Loucy (cell line): ENCODE measurements around the gene DIPK1A.
"Not testable (repeated sequence)": the region's sequence is repeated elsewhere in the genome, so short reads cannot be mapped to it uniquely, and the experiment has no call there.

Source experiments
- H2AFZ ChIP-seq: fragments of 200-600 bp; sonication (generic); 2 replicates; pipeline ENCODE4 v1.6.0; 2016; ENCODE audit warnings: antibody characterized with exemption, mild to moderate bottlenecking, low read length, moderate library complexity
- H3F3A ChIP-seq: fragments of 200-600 bp; 2 replicates; pipeline ENCODE4 v1.6.0; 2016; ENCODE audit warnings: antibody characterized with exemption, low read depth, mild to moderate bottlenecking
- H3K27me3 ChIP-seq: fragments of 200-600 bp; sonication (generic); 2 replicates; pipeline ENCODE4 v1.6.1; 2014; ENCODE audit warnings: low read length, mild to moderate bottlenecking; ENCODE audit not compliant: insufficient read depth, poor library complexity, severe bottlenecking
- H3K36me3 ChIP-seq: fragments of 200-600 bp; sonication (generic); 2 replicates; pipeline ENCODE4 v1.6.1; 2016; ENCODE audit warnings: low read length; ENCODE audit not compliant: insufficient read depth
- H3K4me1 ChIP-seq: fragments of 200-600 bp; sonication (generic); 2 replicates; pipeline ENCODE4 v1.5.1; 2014; ENCODE audit warnings: low read length, mild to moderate bottlenecking; ENCODE audit not compliant: insufficient read depth, poor library complexity, severe bottlenecking
- H3K4me2 ChIP-seq: fragments of 200-600 bp; sonication (generic); 2 replicates; pipeline ENCODE4 v1.6.0; 2014; ENCODE audit warnings: antibody characterized with exemption, low read length, low read depth, mild to moderate bottlenecking; ENCODE audit not compliant: poor library complexity, severe bottlenecking
- H3K4me3 ChIP-seq: fragments of 200-600 bp; sonication (generic); 2 replicates; pipeline ENCODE4 v1.5.1; 2014; ENCODE audit warnings: low read length, mild to moderate bottlenecking, mixed read lengths; ENCODE audit not compliant: poor library complexity, severe bottlenecking
- H3K79me2 ChIP-seq: fragments of 200-600 bp; sonication (generic); 2 replicates; pipeline ENCODE4 v1.6.1; 2014; ENCODE audit warnings: low read length; ENCODE audit not compliant: insufficient read depth
- H3K9ac ChIP-seq: fragments of 200-600 bp; sonication (generic); 2 replicates; pipeline ENCODE4 v1.6.0; 2014; ENCODE audit warnings: mild to moderate bottlenecking, low read depth, low read length, moderate library complexity; ENCODE audit not compliant: poor library complexity, severe bottlenecking
- H3K9me2 ChIP-seq: fragments of 200-600 bp; sonication (generic); replicated peaks from 2 replicates; pipeline ENCODE4 v1.6.1; 2016; ENCODE audit warnings: low read depth, low read length, mixed read lengths
- H3K9me3 ChIP-seq: fragments of 200-600 bp; sonication (generic); 2 replicates; pipeline ENCODE4 v1.6.1; 2014; ENCODE audit warnings: mild to moderate bottlenecking, antibody characterized with exemption, low read length, low read depth; ENCODE audit not compliant: insufficient read depth
- H4K20me1 ChIP-seq: fragments of 200-600 bp; sonication (generic); 2 replicates; pipeline ENCODE4 v1.6.0; 2014; ENCODE audit warnings: antibody characterized with exemption, low read length, mild to moderate bottlenecking; ENCODE audit not compliant: insufficient read depth, poor library complexity, severe bottlenecking
- CTCF ChIP-seq: fragments of 200-600 bp; sonication (generic); conservative IDR thresholded peaks from 2 replicates; pipeline ENCODE4 v1.5.1; 2014; ENCODE audit warnings: mild to moderate bottlenecking, antibody characterized with exemption, low read length
- EZH2phosphoT487 ChIP-seq: fragments of 200-600 bp; IDR thresholded peaks from 2 replicates; pipeline ENCODE4 v1.6.1; 2018; ENCODE audit warnings: antibody characterized with exemption, mild to moderate bottlenecking, moderate library complexity, borderline replicate concordance

Gene DIPK1A

GRCh38 chr1:92899780-92900179, 61.5 kb downstream of the DIPK1A start:
- no peaks in the 10 kb centered on the region for H4K20me1 ChIP-seq
- H3K4me1 ChIP-seq: no peaks in the 10 kb centered on the region
- H2AFZ ChIP-seq: no peak overlapping the region
- no peaks in the 10 kb centered on the region for H3K9me3 ChIP-seq
- no peak overlapping the region for H3K4me2 ChIP-seq
- no peaks in the 10 kb centered on the region for H3K9me2 ChIP-seq
- no peaks in the 10 kb centered on the region for H3K79me2 ChIP-seq
- H3K4me3 ChIP-seq: no peak overlapping the region
- TF ChIP-seq CTCF (no peak), EZH2phosphoT487 (no peak)
- H3F3A ChIP-seq: no peaks in the 10 kb centered on the region
- no peaks in the 10 kb centered on the region for H3K36me3 ChIP-seq
- H3K27me3 ChIP-seq: no peaks in the 10 kb centered on the region
- no peak overlapping the region for H3K9ac ChIP-seq

- H2AFZ ChIP-seq, H3F3A ChIP-seq, H3K36me3 ChIP-seq, H3K9me2 ChIP-seq, H4K20me1 ChIP-seq, H3K9ac ChIP-seq, H3K4me2 ChIP-seq, H3K9me3 ChIP-seq, H3K4me1 ChIP-seq, H3K27me3 ChIP-seq, H3K79me2 ChIP-seq, H3K4me3 ChIP-seq: not testable (repeated sequence)
Measured at GRCh38 chr1:92898053-92898452, 63.2 kb downstream of the DIPK1A start.

- Histone ChIP-seq H3K79me2 (no peaks in the 10 kb centered on the region), H3F3A (no peaks in the 10 kb centered on the region), H3K9ac (no peak overlapping the region), H3K36me3 (no peaks in the 10 kb centered on the region), H3K9me2 (no peaks in the 10 kb centered on the region), H3K4me2 (no peak overlapping the region), H3K4me3 (no peak overlapping the region), H3K27me3 (no peaks in the 10 kb centered on the region), H2AFZ (no peak overlapping the region), H3K4me1 (peaks cover 11% of the 10 kb centered on the region), H3K9me3 (no peaks in the 10 kb centered on the region), H4K20me1 (no peaks in the 10 kb centered on the region)
- no peak for TF ChIP-seq EZH2phosphoT487
- TF ChIP-seq CTCF: no peak
Measured at GRCh38 chr1:92887465-92887864, 73.8 kb downstream of the DIPK1A start.

- H3K4me1 ChIP-seq: peaks cover 11% of the 10 kb centered on the region
- no peak for TF ChIP-seq EZH2phosphoT487
- TF ChIP-seq CTCF: no peak
Measured at GRCh38 chr1:92886886-92887419, 74.3 kb downstream of the DIPK1A start.

More at GRCh38 chr1:92886886-92887419, 74.3 kb downstream of the DIPK1A start:
- Histone ChIP-seq H3K9me3 (no peaks in the 10 kb centered on the region), H3K9ac (no peak overlapping the region), H3K4me3 (no peak overlapping the region), H3K9me2 (no peaks in the 10 kb centered on the region), H3K79me2 (no peaks in the 10 kb centered on the region), H3F3A (no peaks in the 10 kb centered on the region), H2AFZ (no peak overlapping the region), H4K20me1 (no peaks in the 10 kb centered on the region), H3K27me3 (no peaks in the 10 kb centered on the region), H3K36me3 (no peaks in the 10 kb centered on the region), H3K4me2 (no peak overlapping the region)
